GM12864 (cell line): Measurements from ENCODE around the gene MOAP1.

Experiments used
- DNase-seq: peaks from one replicate; pipeline ENCODE4 v3.0.0-alpha.2; 2011; ENCODE audit warnings: low read depth
- H3K4me3 ChIP-seq: 2 replicates; pipeline ENCODE4 v1.5.1; 2011; ENCODE audit warnings: mild to moderate bottlenecking, low read depth, low read length, control low read depth
- TF ChIP-seq, protein P1 (sequence below): IDR thresholded peaks from 2 replicates; pipeline ENCODE4 v1.5.1; 2011; ENCODE audit warnings: low read depth, mild to moderate bottlenecking, moderate library complexity, low read length, control low read depth, inconsistent platforms; ENCODE audit errors: missing control alignments

The MOAP1 gene

DNA sequence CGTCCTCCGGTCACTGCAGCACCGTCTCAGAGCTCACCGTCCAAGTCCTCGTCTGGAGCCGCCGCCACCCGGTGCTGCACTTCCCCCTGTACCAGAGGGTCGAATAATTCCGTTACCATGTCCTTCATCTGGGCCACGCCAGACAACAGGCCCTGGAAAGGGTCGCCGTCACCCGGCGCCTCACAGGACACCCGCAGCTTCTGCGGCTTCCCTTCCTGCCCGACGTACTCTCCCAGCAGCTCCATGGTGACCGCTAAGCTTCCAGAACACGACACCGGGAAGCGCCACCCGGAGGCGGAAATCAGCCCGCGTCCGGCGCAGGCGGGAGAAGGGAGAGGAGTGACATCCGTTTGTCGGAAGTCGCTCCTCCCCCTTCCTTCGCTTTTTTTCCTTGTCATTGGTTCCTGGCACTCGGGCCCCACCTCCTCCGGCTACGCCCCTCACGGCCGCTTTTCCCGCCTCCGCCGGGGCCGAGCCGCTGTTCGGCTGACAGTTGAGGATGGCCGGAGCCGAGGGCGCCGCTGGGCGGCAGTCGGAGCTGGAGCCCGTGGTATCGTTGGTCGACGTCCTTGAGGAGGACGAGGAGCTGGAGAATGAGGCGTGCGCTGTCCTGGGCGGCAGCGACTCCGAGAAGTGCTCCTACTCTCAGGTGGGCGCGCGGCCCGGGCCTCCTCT, 22.2 kb upstream of the MOAP1 start, which contains the start of the genes GON7 and UBR7:
GON7 (minus strand) TSS at position 273 of the 675 bp plus-strand sequence; CDS start at position 245, 28 bp downstream.
UBR7 (plus strand) TSS at position 464 of the 675 bp plus-strand sequence; CDS start at position 500, 36 bp downstream.
- TF ChIP-seq, protein P1, sequence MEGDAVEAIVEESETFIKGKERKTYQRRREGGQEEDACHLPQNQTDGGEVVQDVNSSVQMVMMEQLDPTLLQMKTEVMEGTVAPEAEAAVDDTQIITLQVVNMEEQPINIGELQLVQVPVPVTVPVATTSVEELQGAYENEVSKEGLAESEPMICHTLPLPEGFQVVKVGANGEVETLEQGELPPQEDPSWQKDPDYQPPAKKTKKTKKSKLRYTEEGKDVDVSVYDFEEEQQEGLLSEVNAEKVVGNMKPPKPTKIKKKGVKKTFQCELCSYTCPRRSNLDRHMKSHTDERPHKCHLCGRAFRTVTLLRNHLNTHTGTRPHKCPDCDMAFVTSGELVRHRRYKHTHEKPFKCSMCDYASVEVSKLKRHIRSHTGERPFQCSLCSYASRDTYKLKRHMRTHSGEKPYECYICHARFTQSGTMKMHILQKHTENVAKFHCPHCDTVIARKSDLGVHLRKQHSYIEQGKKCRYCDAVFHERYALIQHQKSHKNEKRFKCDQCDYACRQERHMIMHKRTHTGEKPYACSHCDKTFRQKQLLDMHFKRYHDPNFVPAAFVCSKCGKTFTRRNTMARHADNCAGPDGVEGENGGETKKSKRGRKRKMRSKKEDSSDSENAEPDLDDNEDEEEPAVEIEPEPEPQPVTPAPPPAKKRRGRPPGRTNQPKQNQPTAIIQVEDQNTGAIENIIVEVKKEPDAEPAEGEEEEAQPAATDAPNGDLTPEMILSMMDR: peak; percentile 29
- DNase-seq: peak; percentile 89
- H3K4me3 ChIP-seq: peak within 1 kb of the TSS; percentile 65

- no peak for DNase-seq
- TF ChIP-seq, protein P1: no peak
- H3K4me3 ChIP-seq: no peak overlapping the region
Measured at GRCh38 chr14:93201155-93201704, 16.5 kb upstream of the MOAP1 start.

- TF ChIP-seq, protein P1: no peak
- DNase-seq: no peak
- no peak overlapping the region for H3K4me3 ChIP-seq
Measured at GRCh38 chr14:93200553-93200952, 15.9 kb upstream of the MOAP1 start.

GRCh38 chr14:93199031-93199430, 14.3 kb upstream of the MOAP1 start:
- no peak overlapping the region for H3K4me3 ChIP-seq
- TF ChIP-seq, protein P1: no peak
- no peak for DNase-seq

GRCh38 chr14:93195316-93195999, 10.8 kb upstream of the MOAP1 start:
- no peak for DNase-seq
- H3K4me3 ChIP-seq: no peak overlapping the region
- TF ChIP-seq, protein P1: no peak

DNA sequence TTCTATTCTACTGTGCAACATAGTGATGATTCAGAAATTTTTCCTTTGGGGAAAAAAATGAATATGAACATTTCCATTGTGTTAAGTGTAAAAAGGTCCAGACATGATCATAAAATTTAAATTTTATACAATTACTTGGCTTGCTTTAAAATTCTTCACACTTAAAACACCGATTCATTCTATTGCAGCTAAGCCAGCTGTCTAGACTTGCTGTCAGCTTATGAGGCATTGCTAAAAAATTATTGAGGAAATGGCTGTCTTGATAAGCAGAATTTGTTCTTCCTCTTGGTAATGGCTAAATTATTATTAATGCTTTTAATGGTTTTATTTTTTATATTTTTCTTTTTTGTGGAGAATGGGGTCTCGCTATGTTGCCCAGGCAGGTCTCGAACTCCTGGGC, 2.3 kb upstream of the MOAP1 start:
- TF ChIP-seq, protein P1: no peak
- H3K4me3 ChIP-seq: no peak overlapping the region
- DNase-seq: no peak
